A549 (cell line): ENCODE results near the gene RGL3.

Experiments
- KDM1A ChIP-seq: fragments of 200-600 bp; sonication (generic); IDR thresholded peaks from 2 replicates; pipeline ENCODE4 v1.6.1; 2016; ENCODE audit warnings: low read depth, mild to moderate bottlenecking
- MYC ChIP-seq: IDR thresholded peaks from 2 replicates; pipeline ENCODE4 v1.6.1; 2012; ENCODE audit warnings: mild to moderate bottlenecking, inconsistent platforms, low read length, improper control_type of control experiment, borderline replicate concordance
- POLR2A ChIP-seq: IDR thresholded peaks from 2 replicates; pipeline ENCODE4 v1.6.1; 2012; ENCODE audit warnings: mild to moderate bottlenecking, low read length
- RAD21 ChIP-seq, 2 experiments: fragments of >200 bp in 1 of 2; sonication (Bioruptor Twin) in 1 of 2; formaldehyde crosslinking in 1 of 2; IDR thresholded peaks in 1 of 2; conservative IDR thresholded peaks in 1 of 2; 2 replicates in 1 of 2; 3 replicates in 1 of 2; pipeline ENCODE4 v1.6.1; 2012 to 2018; ENCODE audit warnings: inconsistent platforms in 1 of 2
- RNF2 ChIP-seq: fragments of 200-600 bp; sonication (generic); IDR thresholded peaks from 2 replicates; pipeline ENCODE4 v1.6.1; 2016; ENCODE audit warnings: low read depth, mild to moderate bottlenecking, antibody characterized with exemption, moderate library complexity, borderline replicate concordance
- SMC3 ChIP-seq: fragments of >200 bp; sonication (Bioruptor Twin); formaldehyde crosslinking; IDR thresholded peaks from 3 replicates; pipeline ENCODE4 v1.6.1; 2018; ENCODE audit warnings: inconsistent platforms
- TF ChIP-seq, protein P1 (sequence below): IDR thresholded peaks from 2 replicates; pipeline ENCODE4 v1.6.1; 2012
- TF ChIP-seq, protein P2 (sequence below): fragments of >200 bp; sonication (Bioruptor Twin); formaldehyde crosslinking; IDR thresholded peaks from 3 replicates; pipeline ENCODE4 v1.5.1; 2016
- TF ChIP-seq, protein P3 (sequence below): fragments of 250-450 bp; sonication (Bioruptor Pico); IDR thresholded peaks from 2 replicates; pipeline ENCODE4 v1.5.0; 2020; ENCODE audit warnings: low read depth, mild to moderate bottlenecking, moderate library complexity

DNA sequence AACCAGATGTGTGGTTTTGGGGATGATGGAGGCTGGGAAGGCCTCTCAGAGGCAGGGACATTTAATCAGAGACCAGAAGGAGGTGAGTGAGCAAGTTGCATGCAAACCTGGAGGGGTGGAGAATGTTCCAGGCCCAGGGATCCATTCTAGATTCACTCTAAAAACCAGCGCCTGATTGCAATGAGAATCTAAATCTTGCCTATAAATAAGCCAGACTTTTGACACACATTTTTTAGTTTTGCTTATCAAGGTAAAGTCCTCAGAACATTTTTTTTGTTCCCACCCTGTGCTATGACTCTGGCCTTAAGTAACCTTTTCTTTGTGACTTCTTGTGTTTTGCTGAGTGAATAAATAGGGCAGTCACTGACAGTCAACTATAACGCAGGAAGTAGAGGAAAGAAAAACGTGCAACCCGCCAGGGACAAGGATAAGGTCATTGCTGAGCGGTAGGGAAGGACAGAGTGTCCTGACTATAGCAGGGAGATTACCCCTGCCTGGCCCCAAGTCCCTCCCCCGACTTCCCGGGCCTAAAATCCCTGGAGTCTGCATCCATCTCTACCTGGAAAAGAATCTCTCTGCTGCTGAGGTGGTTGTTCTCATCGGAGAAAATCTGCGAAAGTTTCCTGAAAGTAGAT lies 14.4 kb downstream of the RGL3 start:
- TF ChIP-seq POLR2A (no peak), MYC (no peak), SMC3 (no peak), KDM1A (no peak), RNF2 (no peak), RAD21 (conservative IDR thresholded peaks at IDR 0.05 in 1 of 2, IDR thresholded peaks at IDR 0.05 in 1 of 2) (no peak)
- TF ChIP-seq, protein P1, sequence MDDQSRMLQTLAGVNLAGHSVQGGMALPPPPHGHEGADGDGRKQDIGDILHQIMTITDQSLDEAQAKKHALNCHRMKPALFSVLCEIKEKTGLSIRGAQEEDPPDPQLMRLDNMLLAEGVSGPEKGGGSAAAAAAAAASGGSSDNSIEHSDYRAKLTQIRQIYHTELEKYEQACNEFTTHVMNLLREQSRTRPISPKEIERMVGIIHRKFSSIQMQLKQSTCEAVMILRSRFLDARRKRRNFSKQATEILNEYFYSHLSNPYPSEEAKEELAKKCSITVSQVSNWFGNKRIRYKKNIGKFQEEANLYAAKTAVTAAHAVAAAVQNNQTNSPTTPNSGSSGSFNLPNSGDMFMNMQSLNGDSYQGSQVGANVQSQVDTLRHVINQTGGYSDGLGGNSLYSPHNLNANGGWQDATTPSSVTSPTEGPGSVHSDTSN: no peak
- TF ChIP-seq, protein P2, sequence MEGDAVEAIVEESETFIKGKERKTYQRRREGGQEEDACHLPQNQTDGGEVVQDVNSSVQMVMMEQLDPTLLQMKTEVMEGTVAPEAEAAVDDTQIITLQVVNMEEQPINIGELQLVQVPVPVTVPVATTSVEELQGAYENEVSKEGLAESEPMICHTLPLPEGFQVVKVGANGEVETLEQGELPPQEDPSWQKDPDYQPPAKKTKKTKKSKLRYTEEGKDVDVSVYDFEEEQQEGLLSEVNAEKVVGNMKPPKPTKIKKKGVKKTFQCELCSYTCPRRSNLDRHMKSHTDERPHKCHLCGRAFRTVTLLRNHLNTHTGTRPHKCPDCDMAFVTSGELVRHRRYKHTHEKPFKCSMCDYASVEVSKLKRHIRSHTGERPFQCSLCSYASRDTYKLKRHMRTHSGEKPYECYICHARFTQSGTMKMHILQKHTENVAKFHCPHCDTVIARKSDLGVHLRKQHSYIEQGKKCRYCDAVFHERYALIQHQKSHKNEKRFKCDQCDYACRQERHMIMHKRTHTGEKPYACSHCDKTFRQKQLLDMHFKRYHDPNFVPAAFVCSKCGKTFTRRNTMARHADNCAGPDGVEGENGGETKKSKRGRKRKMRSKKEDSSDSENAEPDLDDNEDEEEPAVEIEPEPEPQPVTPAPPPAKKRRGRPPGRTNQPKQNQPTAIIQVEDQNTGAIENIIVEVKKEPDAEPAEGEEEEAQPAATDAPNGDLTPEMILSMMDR: no peak
- TF ChIP-seq, protein P3, sequence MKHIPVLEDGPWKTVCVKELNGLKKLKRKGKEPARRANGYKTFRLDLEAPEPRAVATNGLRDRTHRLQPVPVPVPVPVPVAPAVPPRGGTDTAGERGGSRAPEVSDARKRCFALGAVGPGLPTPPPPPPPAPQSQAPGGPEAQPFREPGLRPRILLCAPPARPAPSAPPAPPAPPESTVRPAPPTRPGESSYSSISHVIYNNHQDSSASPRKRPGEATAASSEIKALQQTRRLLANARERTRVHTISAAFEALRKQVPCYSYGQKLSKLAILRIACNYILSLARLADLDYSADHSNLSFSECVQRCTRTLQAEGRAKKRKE: no peak
